Progenitor cell of endocrine pancreas (in vitro differentiated cells): Measurements from ENCODE around the gene SYCN. TPM values are rescaled to one million over a fixed set of nuclear protein-coding genes. Genes with fewer than 3 reads are reported as not detected.

Experiments
- DNase-seq: peaks from one replicate; pipeline ENCODE4 v3.0.0; 2021; ENCODE audit warnings: low spot score; ENCODE audit not compliant: unreplicated experiment
- H3K27ac Mint-ChIP-seq: 2 replicates; pipeline ENCODE4 v1.8.0; 2021; ENCODE audit warnings: mild to moderate bottlenecking, moderate library complexity, mixed read lengths
- H3K27me3 Mint-ChIP-seq: 2 replicates; pipeline ENCODE4 v1.8.0; 2021; ENCODE audit warnings: mixed read lengths
- H3K36me3 Mint-ChIP-seq: 2 replicates; pipeline ENCODE4 v1.8.0; 2022; ENCODE audit warnings: mixed read lengths; ENCODE audit not compliant: insufficient read depth
- H3K4me1 Mint-ChIP-seq: 2 replicates; pipeline ENCODE4 v1.8.0; 2021; ENCODE audit warnings: low read depth, mixed read lengths
- H3K4me3 Mint-ChIP-seq: 2 replicates; pipeline ENCODE4 v1.8.0; 2021; ENCODE audit warnings: low read depth, mild to moderate bottlenecking, moderate library complexity, mixed read lengths
- H3K9me3 Mint-ChIP-seq: 2 replicates; pipeline ENCODE4 v1.8.0; 2021; ENCODE audit warnings: low read depth, mixed read lengths
- CTCF ChIP-seq: fragments of 200-600 bp; sonication (generic); IDR thresholded peaks from one replicate; pipeline ENCODE4 v1.5.0; 2021; ENCODE audit warnings: antibody characterized with exemption, mild to moderate bottlenecking; ENCODE audit not compliant: unreplicated experiment
- total RNA-seq: library from RNA; stranded (reverse); gene quantifications from 2 replicates; pipeline ENCODE4 v1.2.1, GENCODE V29; 2021

SYCN gene
- total RNA-seq, 1 donor from 2014 or later, result not detected

- Mint-ChIP-seq H3K4me1 (peaks cover 9% of the 10 kb centered on the region), H3K36me3 (peaks cover 14% of the 10 kb centered on the region), H3K4me3 (peak overlapping the region; percentile 19), H3K9me3 (peaks cover 4% of the 10 kb centered on the region), H3K27ac (peak overlapping the region; percentile 87), H3K27me3 (no peaks in the 10 kb centered on the region)
- no peak for TF ChIP-seq CTCF
- no peak for DNase-seq
These were observed 21.9 kb downstream of the SYCN start for GRCh38 chr19:39182174-39182505.

GRCh38 chr19:39181500-39182173 is 22.4 kb downstream of the SYCN start:
- H3K4me1 Mint-ChIP-seq, result peaks cover 9% of the 10 kb centered on the region
- no peak for DNase-seq
- no peak overlapping the region for H3K4me3 Mint-ChIP-seq
- no peaks in the 10 kb centered on the region for H3K27me3 Mint-ChIP-seq
- H3K9me3 Mint-ChIP-seq, result peaks cover 4% of the 10 kb centered on the region
- no peak for TF ChIP-seq CTCF
- H3K36me3 Mint-ChIP-seq, result peaks cover 14% of the 10 kb centered on the region
- peak overlapping the region; percentile 87 for H3K27ac Mint-ChIP-seq

GRCh38 chr19:39180749-39181148 is 23.3 kb downstream of the SYCN start:
- no peak overlapping the region for H3K27ac Mint-ChIP-seq
- no peak for DNase-seq
- no peaks in the 10 kb centered on the region for H3K27me3 Mint-ChIP-seq
- TF ChIP-seq CTCF, result no peak
- H3K4me3 Mint-ChIP-seq, result no peak overlapping the region
- H3K9me3 Mint-ChIP-seq, result peaks cover 4% of the 10 kb centered on the region
- H3K36me3 Mint-ChIP-seq, result peaks cover 15% of the 10 kb centered on the region
- H3K4me1 Mint-ChIP-seq, result peaks cover 9% of the 10 kb centered on the region

GRCh38 chr19:39179754-39180153 is 24.3 kb downstream of the SYCN start:
- Mint-ChIP-seq H3K9me3 (peaks cover 4% of the 10 kb centered on the region), H3K27me3 (no peaks in the 10 kb centered on the region), H3K27ac (no peak overlapping the region), H3K4me3 (no peak overlapping the region), H3K4me1 (peaks cover 9% of the 10 kb centered on the region), H3K36me3 (peaks cover 16% of the 10 kb centered on the region)
- DNase-seq, result no peak
- no peak for TF ChIP-seq CTCF

- H3K36me3 Mint-ChIP-seq, result peaks cover 15% of the 10 kb centered on the region
- no peak for DNase-seq
- no peaks in the 10 kb centered on the region for H3K27me3 Mint-ChIP-seq
- no peak overlapping the region for H3K4me3 Mint-ChIP-seq
- TF ChIP-seq CTCF, result no peak
- peaks cover 9% of the 10 kb centered on the region for H3K4me1 Mint-ChIP-seq
- peaks cover 3% of the 10 kb centered on the region for H3K9me3 Mint-ChIP-seq
- H3K27ac Mint-ChIP-seq, result no peak overlapping the region
These were observed 25.6 kb downstream of the SYCN start for GRCh38 chr19:39178296-39179006.
